ENCODE data around the gene SCN2A. TPM values are rescaled to one million over a fixed set of nuclear protein-coding genes. Genes with fewer than 3 reads are reported as not detected.
"Not testable (repeated sequence)": the region's sequence is repeated elsewhere in the genome, so short reads cannot be mapped to it uniquely, and the experiment has no call there.

The SCN2A gene
- total and polyA plus RNA-seq, 4 donors: 0.02 to 0.31 (median 0.11) TPM

DNA sequence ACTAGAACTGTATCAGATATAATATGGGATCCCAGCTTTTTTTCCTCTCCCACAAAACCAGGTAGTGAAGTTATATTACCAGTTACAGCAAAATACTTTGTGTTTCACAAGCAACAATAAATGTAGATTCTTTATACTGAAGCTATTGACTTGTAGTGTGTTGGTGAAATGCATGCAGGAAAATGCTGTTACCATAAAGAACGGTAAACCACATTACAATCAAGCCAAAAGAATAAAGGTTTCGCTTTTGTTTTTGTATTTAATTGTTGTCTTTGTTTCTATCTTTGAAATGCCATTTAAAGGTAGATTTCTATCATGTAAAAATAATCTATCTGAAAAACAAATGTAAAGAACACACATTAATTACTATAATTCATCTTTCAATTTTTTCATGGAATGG, 152.6 kb downstream of the SCN2A start:
- 70 to 73% methylated on average over 2 of the region's 2 CpGs for WGBS, 2 donors
- TF ChIP-seq, protein P1, sequence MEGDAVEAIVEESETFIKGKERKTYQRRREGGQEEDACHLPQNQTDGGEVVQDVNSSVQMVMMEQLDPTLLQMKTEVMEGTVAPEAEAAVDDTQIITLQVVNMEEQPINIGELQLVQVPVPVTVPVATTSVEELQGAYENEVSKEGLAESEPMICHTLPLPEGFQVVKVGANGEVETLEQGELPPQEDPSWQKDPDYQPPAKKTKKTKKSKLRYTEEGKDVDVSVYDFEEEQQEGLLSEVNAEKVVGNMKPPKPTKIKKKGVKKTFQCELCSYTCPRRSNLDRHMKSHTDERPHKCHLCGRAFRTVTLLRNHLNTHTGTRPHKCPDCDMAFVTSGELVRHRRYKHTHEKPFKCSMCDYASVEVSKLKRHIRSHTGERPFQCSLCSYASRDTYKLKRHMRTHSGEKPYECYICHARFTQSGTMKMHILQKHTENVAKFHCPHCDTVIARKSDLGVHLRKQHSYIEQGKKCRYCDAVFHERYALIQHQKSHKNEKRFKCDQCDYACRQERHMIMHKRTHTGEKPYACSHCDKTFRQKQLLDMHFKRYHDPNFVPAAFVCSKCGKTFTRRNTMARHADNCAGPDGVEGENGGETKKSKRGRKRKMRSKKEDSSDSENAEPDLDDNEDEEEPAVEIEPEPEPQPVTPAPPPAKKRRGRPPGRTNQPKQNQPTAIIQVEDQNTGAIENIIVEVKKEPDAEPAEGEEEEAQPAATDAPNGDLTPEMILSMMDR (IDR thresholded peaks at IDR 0.05; ENCODE audit: control extremely low read depth, extremely low read depth): no peak
- Histone ChIP-seq H3K4me1 (ENCODE audit: control insufficient read depth in 5 of 5, insufficient read depth in 5 of 5, low read length in 5 of 5) (no peaks in the 10 kb centered on the region), H3K9me3 (ENCODE audit: control insufficient read depth in 4 of 4, insufficient read depth in 3 of 4, low read length in 3 of 4) (no peaks in the 10 kb centered on the region), H3K9ac (ENCODE audit: insufficient read depth in 1 of 2, low read length in 2 of 2) (no peak overlapping the region), H3K27me3 (ENCODE audit: control insufficient read depth in 3 of 3, insufficient read depth in 3 of 3, low read length in 2 of 3) (no peaks in the 10 kb centered on the region), H3K27ac (ENCODE audit: low read depth in 1 of 2, low read length in 1 of 2) (no peak overlapping the region), H3K36me3 (ENCODE audit: control insufficient read depth in 4 of 4, insufficient read depth in 4 of 4, low read length in 4 of 4) (no peaks in the 10 kb centered on the region), H3K4me3 (no peak overlapping the region)
- DNase-seq (no peak), ATAC-seq (ENCODE audit: insufficient read depth, low FRiP score) (no peak)

DNA sequence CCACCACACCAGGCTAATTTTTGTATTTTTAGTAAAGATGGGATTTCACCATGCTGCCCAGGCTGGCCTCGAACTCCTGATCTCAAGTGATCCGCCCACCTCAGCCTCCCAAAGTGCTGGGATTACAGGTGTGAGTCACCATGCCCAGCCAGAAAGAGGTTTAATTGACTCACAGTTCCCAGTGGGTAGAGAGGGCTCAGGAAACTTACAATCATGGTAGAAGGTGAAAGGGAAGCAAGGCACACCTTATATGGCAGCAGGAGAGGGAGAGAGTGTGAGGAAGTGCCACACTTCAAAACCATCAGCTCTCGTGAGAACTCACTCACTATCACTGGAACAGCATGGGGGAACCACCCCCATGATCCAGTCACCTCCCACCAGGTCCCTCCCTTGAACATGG, 159.4 kb downstream of the SCN2A start:
- H3K9me3 ChIP-seq (ENCODE audit: control insufficient read depth in 4 of 4, insufficient read depth in 3 of 4, low read length in 3 of 4); H3K36me3 ChIP-seq (ENCODE audit: control insufficient read depth in 4 of 4, insufficient read depth in 4 of 4, low read length in 4 of 4); H3K9ac ChIP-seq (ENCODE audit: insufficient read depth in 1 of 2, low read length in 2 of 2); DNase-seq; H3K4me3 ChIP-seq; ATAC-seq (ENCODE audit: insufficient read depth, low FRiP score); H3K27me3 ChIP-seq (ENCODE audit: control insufficient read depth in 3 of 3, insufficient read depth in 3 of 3, low read length in 2 of 3); H3K4me1 ChIP-seq (ENCODE audit: control insufficient read depth in 5 of 5, insufficient read depth in 5 of 5, low read length in 5 of 5); H3K27ac ChIP-seq (ENCODE audit: low read depth in 1 of 2, low read length in 1 of 2): not testable (repeated sequence)
- WGBS, 2 donors: 80 to 91% methylated on average over 3 of the region's 3 CpGs

DNA sequence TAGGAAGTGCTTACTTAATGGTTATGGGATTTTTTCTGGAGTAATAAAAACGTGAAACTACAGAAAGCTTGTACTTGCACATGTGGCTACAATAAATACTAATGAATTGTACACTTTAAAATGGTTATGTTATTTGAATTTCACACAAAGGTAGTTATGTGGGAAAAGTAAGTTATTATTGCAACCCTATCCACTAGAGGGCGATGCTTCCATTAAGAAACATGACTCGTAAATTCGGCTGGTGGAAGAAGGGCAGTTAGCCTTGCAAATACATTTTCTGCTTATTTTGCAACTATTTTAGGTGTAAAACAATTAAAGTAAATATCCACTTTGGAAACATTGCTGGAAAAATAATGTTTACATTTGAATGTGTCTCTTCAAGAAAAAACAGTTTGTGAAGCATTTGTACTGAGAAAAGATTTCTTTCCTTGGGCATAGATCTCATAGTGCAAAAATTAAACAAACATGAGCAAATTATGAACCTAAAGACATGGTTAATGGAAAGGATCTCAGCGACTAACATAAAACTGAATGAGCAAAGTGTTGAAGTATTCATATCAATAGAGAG, 162.2 kb downstream of the SCN2A start:
- 2 to 3% methylated on average over 5 of the region's 5 CpGs for WGBS, 2 donors
- no peak for ATAC-seq (ENCODE audit: insufficient read depth, low FRiP score)
- Histone ChIP-seq H3K4me3 (no peak overlapping the region), H3K27ac (ENCODE audit: low read depth in 1 of 2, low read length in 1 of 2) (no peak overlapping the region), H3K9me3 (ENCODE audit: control insufficient read depth in 4 of 4, insufficient read depth in 3 of 4, low read length in 3 of 4) (peaks cover 0 to 2% (median 0%) of the 10 kb centered on the region in 4 donors), H3K4me1 (ENCODE audit: control insufficient read depth in 5 of 5, insufficient read depth in 5 of 5, low read length in 5 of 5) (peaks cover 0 to 7% (median 0%) of the 10 kb centered on the region in 5 donors), H3K36me3 (ENCODE audit: control insufficient read depth in 4 of 4, insufficient read depth in 4 of 4, low read length in 4 of 4) (no peaks in the 10 kb centered on the region), H3K9ac (ENCODE audit: insufficient read depth in 1 of 2, low read length in 2 of 2) (no peak overlapping the region), H3K27me3 (ENCODE audit: control insufficient read depth in 3 of 3, insufficient read depth in 3 of 3, low read length in 2 of 3) (peaks cover 0 to 8% (median 5%) of the 10 kb centered on the region in 3 donors)
- peak; percentile 19 to 93 (median 83) for DNase-seq
- TF ChIP-seq, protein P1 (IDR thresholded peaks at IDR 0.05; ENCODE audit: control extremely low read depth, extremely low read depth): peak; percentile 60

DNA sequence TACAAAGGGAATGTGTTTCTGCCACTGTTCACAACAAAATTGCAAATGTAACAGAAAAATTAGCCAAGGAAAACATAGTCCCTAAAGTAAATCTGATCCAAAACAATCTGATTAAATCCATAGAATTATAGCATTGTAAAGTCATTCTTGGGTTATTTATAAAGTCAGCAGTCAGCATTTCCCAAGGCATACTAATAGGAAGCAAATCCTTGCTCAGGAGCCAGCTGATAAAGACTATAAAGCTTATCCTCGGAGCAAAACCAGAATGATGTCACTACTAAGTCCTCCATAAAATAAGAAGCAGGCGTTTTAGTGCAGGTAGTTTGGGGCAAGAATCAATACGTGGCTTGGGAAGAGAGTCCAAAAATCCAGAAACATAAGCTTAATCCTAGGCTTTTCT, 162.9 kb downstream of the SCN2A start:
- Histone ChIP-seq H3K36me3 (ENCODE audit: control insufficient read depth in 4 of 4, insufficient read depth in 4 of 4, low read length in 4 of 4) (no peaks in the 10 kb centered on the region), H3K4me1 (ENCODE audit: control insufficient read depth in 5 of 5, insufficient read depth in 5 of 5, low read length in 5 of 5) (peaks cover 0 to 7% (median 0%) of the 10 kb centered on the region in 5 donors), H3K27ac (ENCODE audit: low read depth in 1 of 2, low read length in 1 of 2) (no peak overlapping the region), H3K27me3 (ENCODE audit: control insufficient read depth in 3 of 3, insufficient read depth in 3 of 3, low read length in 2 of 3) (peaks cover 0 to 8% (median 5%) of the 10 kb centered on the region in 3 donors), H3K9me3 (ENCODE audit: control insufficient read depth in 4 of 4, insufficient read depth in 3 of 4, low read length in 3 of 4) (peaks cover 0 to 2% (median 0%) of the 10 kb centered on the region in 4 donors), H3K9ac (ENCODE audit: insufficient read depth in 1 of 2, low read length in 2 of 2) (no peak overlapping the region), H3K4me3 (no peak overlapping the region)
- TF ChIP-seq, protein P1 (IDR thresholded peaks at IDR 0.05; ENCODE audit: control extremely low read depth, extremely low read depth): no peak
- ATAC-seq (ENCODE audit: insufficient read depth, low FRiP score) (no peak), DNase-seq (peak in 1 of 3 donors; percentile 19)
- 57 to 63% methylated on average over 3 of the region's 3 CpGs for WGBS, 2 donors

Measured in lung (tissue), 12 donors.